ENCODE measurements around the gene ZNRF2.

DNA sequence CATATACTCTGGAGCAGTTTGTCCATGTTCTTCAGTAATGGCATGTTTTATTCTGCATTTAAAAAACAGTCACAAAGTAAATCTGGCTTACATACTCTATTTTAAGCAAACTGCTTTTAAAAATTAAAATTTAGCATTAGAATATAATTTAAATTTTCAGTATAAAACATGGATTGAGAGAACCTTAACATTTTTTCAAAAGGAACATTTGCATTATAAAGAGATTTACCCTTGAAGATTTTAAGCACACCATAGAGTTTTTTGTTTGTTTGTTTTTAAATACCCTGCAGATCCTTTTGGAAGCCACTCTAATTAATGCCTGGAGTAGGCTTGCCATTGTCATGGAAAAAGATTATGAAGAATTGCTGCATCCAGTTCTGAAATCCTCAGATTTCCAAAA lies 70.4 kb downstream of the ZNRF2 start:
- TF ChIP-seq, protein P1, sequence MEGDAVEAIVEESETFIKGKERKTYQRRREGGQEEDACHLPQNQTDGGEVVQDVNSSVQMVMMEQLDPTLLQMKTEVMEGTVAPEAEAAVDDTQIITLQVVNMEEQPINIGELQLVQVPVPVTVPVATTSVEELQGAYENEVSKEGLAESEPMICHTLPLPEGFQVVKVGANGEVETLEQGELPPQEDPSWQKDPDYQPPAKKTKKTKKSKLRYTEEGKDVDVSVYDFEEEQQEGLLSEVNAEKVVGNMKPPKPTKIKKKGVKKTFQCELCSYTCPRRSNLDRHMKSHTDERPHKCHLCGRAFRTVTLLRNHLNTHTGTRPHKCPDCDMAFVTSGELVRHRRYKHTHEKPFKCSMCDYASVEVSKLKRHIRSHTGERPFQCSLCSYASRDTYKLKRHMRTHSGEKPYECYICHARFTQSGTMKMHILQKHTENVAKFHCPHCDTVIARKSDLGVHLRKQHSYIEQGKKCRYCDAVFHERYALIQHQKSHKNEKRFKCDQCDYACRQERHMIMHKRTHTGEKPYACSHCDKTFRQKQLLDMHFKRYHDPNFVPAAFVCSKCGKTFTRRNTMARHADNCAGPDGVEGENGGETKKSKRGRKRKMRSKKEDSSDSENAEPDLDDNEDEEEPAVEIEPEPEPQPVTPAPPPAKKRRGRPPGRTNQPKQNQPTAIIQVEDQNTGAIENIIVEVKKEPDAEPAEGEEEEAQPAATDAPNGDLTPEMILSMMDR (conservative IDR thresholded peaks at IDR 0.05 in 1 of 2, IDR thresholded peaks at IDR 0.05 in 1 of 2; ENCODE audit: low read depth in 1 of 2, low read length in 2 of 2), result no peak
- no peak for TF ChIP-seq EZH2 (IDR thresholded peaks at IDR 0.05; ENCODE audit: low read length, missing control alignments)

Measured in fibroblast of lung (primary cell).